ENCODE measurements around the gene ANKRD60. TPM values are rescaled to one million over a fixed set of nuclear protein-coding genes. Genes with fewer than 3 reads are reported as not detected.

Gene ANKRD60
- total RNA-seq, 2 donors from 2014 or later, result 0.80 TPM; not detected in 1

GRCh38 chr20:58245181-58245891 is 16.9 kb upstream of the ANKRD60 start:
- Histone ChIP-seq H3K4me3 (no peak overlapping the region), H3K27me3 (replicated peaks; ENCODE audit: insufficient read depth) (no peaks in the 10 kb centered on the region), H3K36me3 (peaks cover 0 to 9% of the 10 kb centered on the region in 2 donors), H3K4me1 (replicated peaks) (no peaks in the 10 kb centered on the region), H3K9me3 (no peaks in the 10 kb centered on the region), H3K27ac (no peak overlapping the region)
- WGBS, result 92% methylated on average over 10 of the region's 10 CpGs
- intact Hi-C loops (cut with DNase I), result no loop called here
- DNase-seq (ENCODE audit: low spot score), result no peak
- no peak for TF ChIP-seq CTCF (IDR thresholded peaks at IDR 0.05)
- TF ChIP-seq POLR2AphosphoS5 (IDR thresholded peaks at IDR 0.05), result no peak
- no peak for TF ChIP-seq POLR2A (IDR thresholded peaks at IDR 0.05)

GRCh38 chr20:58244517-58245030 is 16.1 kb upstream of the ANKRD60 start:
- intact Hi-C loops (cut with DNase I), result no loop called here
- H3K9me3 ChIP-seq, result no peaks in the 10 kb centered on the region
- H3K27ac ChIP-seq, result no peak overlapping the region
- H3K36me3 ChIP-seq, result peaks cover 0 to 9% of the 10 kb centered on the region in 2 donors
- no peaks in the 10 kb centered on the region for H3K4me1 ChIP-seq (replicated peaks)
- H3K4me3 ChIP-seq, result no peak overlapping the region
- no peak for DNase-seq (ENCODE audit: low spot score)
- no peaks in the 10 kb centered on the region for H3K27me3 ChIP-seq (replicated peaks; ENCODE audit: insufficient read depth)
- 94% methylated on average over 7 of the region's 7 CpGs for WGBS
- TF ChIP-seq CTCF (IDR thresholded peaks at IDR 0.05) (no peak), POLR2AphosphoS5 (IDR thresholded peaks at IDR 0.05) (no peak), POLR2A (IDR thresholded peaks at IDR 0.05) (no peak)

- H3K4me1 ChIP-seq (replicated peaks), result no peaks in the 10 kb centered on the region
- no peak overlapping the region for H3K27ac ChIP-seq
- 83% methylated on average over 9 of the region's 9 CpGs for WGBS
- DNase-seq (ENCODE audit: low spot score), result no peak
- intact Hi-C loops (cut with DNase I), result no loop called here
- no peak overlapping the region for H3K4me3 ChIP-seq
- H3K27me3 ChIP-seq (replicated peaks; ENCODE audit: insufficient read depth), result no peaks in the 10 kb centered on the region
- H3K9me3 ChIP-seq, result no peaks in the 10 kb centered on the region
- TF ChIP-seq POLR2AphosphoS5 (IDR thresholded peaks at IDR 0.05) (no peak), CTCF (IDR thresholded peaks at IDR 0.05) (no peak)
- H3K36me3 ChIP-seq, result peaks cover 0 to 9% of the 10 kb centered on the region in 2 donors
Observed at GRCh38 chr20:58243653-58244410, 15.4 kb upstream of the ANKRD60 start.

- Histone ChIP-seq H3K9me3 (no peaks in the 10 kb centered on the region), H3K4me3 (no peak overlapping the region), H3K27ac (no peak overlapping the region), H3K4me1 (replicated peaks) (no peaks in the 10 kb centered on the region), H3K36me3 (peaks cover 0 to 9% of the 10 kb centered on the region in 2 donors), H3K27me3 (replicated peaks; ENCODE audit: insufficient read depth) (no peaks in the 10 kb centered on the region)
- 96% methylated on average over 5 of the region's 5 CpGs for WGBS
- DNase-seq (ENCODE audit: low spot score), result no peak
- TF ChIP-seq POLR2A (IDR thresholded peaks at IDR 0.05) (no peak), POLR2AphosphoS5 (IDR thresholded peaks at IDR 0.05) (no peak), CTCF (IDR thresholded peaks at IDR 0.05) (no peak)
- intact Hi-C loops (cut with DNase I), result no loop called here
Observed at GRCh38 chr20:58242824-58243223, 14.4 kb upstream of the ANKRD60 start.
